Glomerular visceral epithelial cell (primary cell): ENCODE results near the gene CYP27A1.

Experiments used
- DNase-seq: peaks from one replicate; pipeline ENCODE4 v3.0.0-alpha.2; 2016; ENCODE audit errors: extremely low spot score

Gene CYP27A1

GRCh38 chr2:218858671-218859555 is 77.0 kb downstream of the CYP27A1 start:
- DNase-seq: no peak

- DNase-seq: no peak
These were observed 77.6 kb downstream of the CYP27A1 start, which contains the start of gene WNT6 for GRCh38 chr2:218859556-218859987. Gene WNT6 (plus strand): TSS chr2:218859805. CDS start chr2:218860038, 233 bp downstream.

GRCh38 chr2:218859988-218860831 is 78.3 kb downstream of the CYP27A1 start:
- DNase-seq: no peak

GRCh38 chr2:218860950-218861381 is 79.0 kb downstream of the CYP27A1 start:
- peak; percentile 71 for DNase-seq

- no peak for DNase-seq
These were observed 79.8 kb downstream of the CYP27A1 start for GRCh38 chr2:218861645-218862318.

- no peak for DNase-seq
These were observed 81.1 kb downstream of the CYP27A1 start for GRCh38 chr2:218863021-218863520.
